GM18858 (cell line): ENCODE data around the gene F11R.
A peak's percentile ranks its signal among the peaks of the same experiment; 100 is the strongest.
"Not testable (repeated sequence)": the region's sequence is repeated elsewhere in the genome, so short reads cannot be mapped to it uniquely, and the experiment has no call there.

ENCODE experiments used
- ATAC-seq: cut with Tn5 transposase; IDR thresholded peaks from one replicate; pipeline ENCODE4 v1.9.1; 2021; ENCODE audit not compliant: unreplicated experiment

F11R gene

DNA sequence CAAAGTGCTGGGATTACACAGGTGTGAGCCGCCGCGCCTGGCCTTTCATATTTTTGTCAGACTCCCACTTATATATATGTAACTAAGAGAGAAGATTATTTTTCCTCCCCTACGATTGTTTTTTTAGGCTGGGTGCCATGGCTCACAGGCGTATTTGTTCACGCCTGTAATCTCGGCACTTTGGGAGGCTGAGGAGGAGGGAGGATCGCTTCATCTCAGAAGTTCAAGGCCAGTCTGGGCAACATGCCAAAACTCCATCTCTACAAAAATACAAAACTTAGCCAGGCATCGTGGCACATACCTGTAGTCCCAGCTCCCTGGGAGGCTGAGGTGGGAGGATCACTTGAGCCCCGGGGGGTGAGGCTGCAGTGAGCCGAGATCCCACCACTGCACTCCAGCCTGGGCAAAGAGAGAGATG is 42.4 kb downstream of the F11R start:
- ATAC-seq: no peak

DNA sequence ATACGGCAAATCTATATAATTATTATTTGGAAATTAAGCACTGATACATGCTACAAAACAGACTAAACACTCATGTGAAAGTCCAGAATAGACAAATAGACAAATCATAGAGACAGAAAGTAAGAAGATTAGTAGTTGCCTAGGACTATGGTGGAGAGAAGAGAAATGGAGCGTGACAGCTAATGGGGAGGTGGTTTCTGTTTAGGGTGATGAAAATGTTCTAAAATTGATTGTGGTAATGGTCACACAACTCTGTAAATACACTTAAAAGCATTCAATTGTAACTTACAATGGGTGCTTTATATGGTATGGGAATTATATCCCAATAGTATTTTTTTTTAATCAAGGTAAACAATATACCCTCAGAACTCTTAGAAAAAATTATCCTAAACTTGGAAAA is 45.9 kb downstream of the F11R start:
- ATAC-seq: no peak

DNA sequence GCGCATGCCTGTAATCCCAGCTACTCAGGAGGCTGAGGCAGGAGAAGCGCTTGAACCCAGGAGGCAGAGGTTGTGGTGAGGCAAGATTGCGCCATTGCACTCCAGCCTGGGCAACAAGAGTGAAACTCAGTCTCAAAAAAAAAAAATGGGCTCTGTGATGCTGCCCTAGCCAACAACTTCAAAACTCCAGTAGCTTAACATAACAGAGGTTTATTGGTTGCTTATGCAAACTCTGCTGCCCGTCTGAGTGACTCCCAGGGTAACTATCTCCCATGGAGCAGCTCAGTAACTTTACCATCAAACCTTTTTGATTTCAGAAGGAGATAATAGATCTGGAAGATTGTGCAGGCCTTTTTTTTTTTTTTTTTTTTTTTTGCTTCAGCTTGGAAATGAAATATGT is 47.5 kb downstream of the F11R start:
- ATAC-seq: no peak

DNA sequence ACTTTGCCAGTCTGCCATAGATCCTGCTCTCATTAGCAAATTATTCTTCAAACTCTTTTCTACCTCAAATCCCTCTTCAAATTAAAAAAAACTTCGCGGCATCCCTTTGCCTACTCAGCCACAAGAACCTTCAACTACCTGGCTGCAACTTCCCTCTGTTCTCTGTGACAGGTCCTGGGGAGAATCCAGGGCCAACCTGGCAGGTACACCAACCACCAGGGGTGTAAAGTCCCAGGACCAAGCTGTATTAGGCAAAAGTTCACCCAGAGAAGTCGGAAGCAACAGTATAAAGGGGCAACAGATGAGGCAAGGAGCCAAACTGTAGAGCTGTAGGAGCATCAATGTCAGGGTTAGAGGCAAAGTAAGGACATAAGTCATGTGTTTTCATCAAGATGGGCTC is 48.0 kb downstream of the F11R start:
- ATAC-seq: no peak

DNA sequence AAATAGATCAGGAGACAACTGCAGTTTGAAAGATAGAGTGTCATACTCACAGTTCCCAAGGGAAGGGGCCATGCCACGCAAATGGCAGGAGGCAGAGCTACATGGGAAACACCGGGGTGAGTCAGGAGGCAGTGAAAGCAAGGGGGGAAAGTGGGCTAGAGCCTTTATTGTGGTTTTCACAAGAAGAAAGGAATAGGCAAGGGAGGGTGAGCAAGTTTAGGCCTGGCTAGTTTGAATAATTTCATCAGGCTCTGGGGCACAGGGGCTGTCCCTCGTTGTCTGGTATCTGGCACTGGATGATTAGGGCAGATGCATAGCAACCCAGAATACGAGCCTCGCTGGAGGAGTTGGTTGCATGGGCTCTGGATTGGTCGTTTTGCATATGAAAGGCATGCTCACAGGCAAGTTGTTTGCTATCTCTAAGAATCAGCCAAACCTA is 49.3 kb downstream of the F11R start:
- ATAC-seq: no peak

- no peak for ATAC-seq
Measured at GRCh38 chr1:160963521-160963920, 57.4 kb downstream of the F11R start.

- ATAC-seq: no peak
Measured at GRCh38 chr1:160961419-160961818, 59.5 kb downstream of the F11R start.

- ATAC-seq: no peak
Measured at GRCh38 chr1:160956966-160957365, 64.0 kb downstream of the F11R start.

DNA sequence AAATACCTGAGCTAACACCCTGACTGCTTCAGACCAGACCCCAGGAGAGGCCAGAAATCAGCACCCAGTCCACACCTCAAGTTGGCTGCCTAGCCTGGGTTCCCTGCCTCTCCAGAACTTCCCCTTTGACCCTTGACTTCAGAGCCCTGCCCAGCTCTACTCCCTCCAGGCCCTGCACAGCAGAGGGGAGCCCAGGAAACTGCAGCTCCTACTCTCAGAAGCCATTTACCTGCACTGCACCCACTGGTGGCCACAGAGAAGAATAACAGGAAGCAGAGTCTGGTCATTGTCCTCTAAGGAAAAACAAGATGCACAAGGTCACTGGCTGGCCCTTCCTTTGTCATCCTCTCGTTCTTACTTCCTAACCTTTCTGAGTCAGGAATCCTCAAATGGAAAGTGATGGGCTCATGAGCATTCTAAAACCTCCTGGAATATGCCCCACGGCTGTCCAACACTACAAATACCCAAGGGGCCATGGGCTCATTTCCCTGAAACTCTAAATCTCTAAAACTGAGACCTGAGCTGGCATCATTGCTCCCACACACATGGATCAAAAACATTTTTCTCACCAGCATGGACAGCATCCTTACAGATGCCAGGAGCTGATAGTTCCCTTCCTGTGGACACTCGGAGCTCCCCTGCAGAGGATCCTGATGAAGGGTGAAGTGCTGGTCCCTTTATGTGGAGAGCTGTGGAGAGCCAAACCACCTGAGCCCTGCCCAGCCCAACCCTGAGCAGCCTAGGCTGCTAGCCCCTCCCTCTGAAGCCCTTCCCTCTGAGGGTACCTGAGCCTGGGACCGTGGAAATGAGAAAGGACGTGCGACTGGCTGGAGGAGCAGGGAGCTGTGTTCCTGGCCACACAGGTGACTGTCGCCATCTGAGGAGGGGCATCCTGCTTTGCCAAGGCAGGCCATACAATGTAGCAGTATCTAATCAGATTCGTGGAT is 66.5 kb downstream of the F11R start, which contains the start of gene ITLN2:
ITLN2 (minus strand) TSS at position 652 of the 947 bp plus-strand sequence; CDS start at position 584, 68 bp downstream.
- no peak for ATAC-seq

DNA sequence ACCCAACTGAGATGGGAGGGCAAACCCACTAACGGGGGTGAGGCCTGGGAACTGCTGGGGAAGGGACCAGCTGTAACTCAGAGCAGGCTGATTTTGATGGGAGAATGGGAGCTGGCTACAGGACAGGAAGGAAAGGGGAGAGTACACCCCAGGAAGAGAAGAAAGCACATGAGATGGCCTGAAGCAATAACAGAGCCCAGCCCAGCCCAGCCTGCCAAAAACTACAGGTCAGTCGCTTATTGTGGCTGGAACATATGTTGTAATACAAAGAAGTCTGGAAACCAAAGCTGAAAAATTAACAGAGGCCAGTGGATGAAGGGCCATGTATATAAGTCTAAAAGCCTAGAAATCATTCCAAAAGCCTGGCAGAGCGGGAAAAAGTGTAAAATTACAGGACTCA is 67.9 kb downstream of the F11R start:
- no peak for ATAC-seq

GRCh38 chr1:160952129-160952510 is 68.8 kb downstream of the F11R start:
- ATAC-seq: no peak

GRCh38 chr1:160951443-160952128 is 69.4 kb downstream of the F11R start:
- ATAC-seq: peak; percentile 58

GRCh38 chr1:160950657-160951056 is 70.3 kb downstream of the F11R start:
- ATAC-seq: no peak

GRCh38 chr1:160949881-160950280 is 71.1 kb downstream of the F11R start:
- ATAC-seq: no peak

- not testable (repeated sequence) for ATAC-seq
Measured at GRCh38 chr1:160949216-160949880, 71.6 kb downstream of the F11R start.

DNA sequence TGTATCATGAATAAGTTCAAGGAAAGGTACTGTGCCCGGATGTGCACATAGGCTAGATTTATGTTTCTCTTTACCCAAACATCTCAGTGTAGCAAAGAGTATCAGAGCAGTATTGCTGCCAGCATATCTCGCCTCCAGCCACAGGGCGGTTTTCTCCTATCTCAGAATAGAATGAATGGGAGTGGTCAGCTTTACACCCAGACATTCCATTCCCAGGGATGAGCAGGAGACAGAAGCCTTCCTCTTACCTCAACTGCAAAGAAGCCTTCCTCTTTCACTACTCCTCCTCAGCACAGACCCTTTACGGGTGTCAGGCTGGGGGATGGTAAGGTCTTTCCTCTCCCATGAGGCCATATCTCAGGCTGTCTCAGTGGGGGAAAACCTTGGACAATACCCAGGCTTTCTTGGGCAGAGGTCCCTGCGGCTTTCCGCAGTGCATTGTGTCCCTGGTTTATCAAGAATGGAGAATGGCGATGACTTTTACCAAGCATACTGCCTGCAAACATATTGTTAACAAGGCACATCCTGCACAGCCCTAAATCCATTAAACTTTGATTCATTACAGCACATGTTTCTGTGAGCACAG is 73.7 kb downstream of the F11R start:
- ATAC-seq: not testable (repeated sequence)

- not testable (repeated sequence) for ATAC-seq
Measured at GRCh38 chr1:160945881-160946280, 75.1 kb downstream of the F11R start.
